ENCODE measurements around the gene PODXL. TPM values are rescaled to one million over a fixed set of nuclear protein-coding genes. Genes with fewer than 3 reads are reported as not detected.
A peak's percentile ranks its signal among the peaks of the same experiment; 100 is the strongest.

Gene PODXL
- total RNA-seq, 1 experiment from 2014 or later: 44.2 TPM

- H3K4me1 ChIP-seq (ENCODE audit: insufficient read depth, low read length): peaks cover 40% of the 10 kb centered on the region
- peaks cover 76% of the 10 kb centered on the region for H3K79me2 ChIP-seq (ENCODE audit: low read length)
- ChIA-PET CTCF (no interaction called here), POLR2A (ENCODE audit: unreplicated experiment) (no interaction called here)
- no peaks in the 10 kb centered on the region for H3K36me3 ChIP-seq (ENCODE audit: low read depth, low read length)
- H3F3A ChIP-seq (ENCODE audit: low read length, unreplicated experiment): no peaks in the 10 kb centered on the region
- no peaks in the 10 kb centered on the region for H3K9me2 ChIP-seq (replicated peaks; ENCODE audit: low read length)
- BruUV-seq (replicated peaks): no TSS peak
- no peak overlapping the region for H3K4me2 ChIP-seq (ENCODE audit: low read length)
- ATAC-seq: no peak
- H3K9ac ChIP-seq (ENCODE audit: low read length): no peak overlapping the region
- TF ChIP-seq CTCF (conservative IDR thresholded peaks at IDR 0.05; ENCODE audit: low read depth, low read length) (no peak), EZH2phosphoT487 (IDR thresholded peaks at IDR 0.05; ENCODE audit: borderline replicate concordance, low read length) (no peak)
- H3K27me3 ChIP-seq (ENCODE audit: low read length): no peaks in the 10 kb centered on the region
- no peaks in the 10 kb centered on the region for H4K20me1 ChIP-seq (ENCODE audit: low read length)
- intact Hi-C loops (cut with micrococcal nuclease): loop anchor here (2.0 kb wide), 1 partner anchor 15 kb away; no protein-coding TSS in a partner anchor
- H3K9me3 ChIP-seq (ENCODE audit: low read length): no peaks in the 10 kb centered on the region
- no peak overlapping the region for H2AFZ ChIP-seq (ENCODE audit: low read length)
- no peak for DNase-seq
- H3K4me3 ChIP-seq (ENCODE audit: low read length): no peak overlapping the region
- no peak overlapping the region for H3K27ac ChIP-seq (ENCODE audit: low read length)
These were observed 32.3 kb downstream of the PODXL start for GRCh38 chr7:131524115-131524514.

DNA sequence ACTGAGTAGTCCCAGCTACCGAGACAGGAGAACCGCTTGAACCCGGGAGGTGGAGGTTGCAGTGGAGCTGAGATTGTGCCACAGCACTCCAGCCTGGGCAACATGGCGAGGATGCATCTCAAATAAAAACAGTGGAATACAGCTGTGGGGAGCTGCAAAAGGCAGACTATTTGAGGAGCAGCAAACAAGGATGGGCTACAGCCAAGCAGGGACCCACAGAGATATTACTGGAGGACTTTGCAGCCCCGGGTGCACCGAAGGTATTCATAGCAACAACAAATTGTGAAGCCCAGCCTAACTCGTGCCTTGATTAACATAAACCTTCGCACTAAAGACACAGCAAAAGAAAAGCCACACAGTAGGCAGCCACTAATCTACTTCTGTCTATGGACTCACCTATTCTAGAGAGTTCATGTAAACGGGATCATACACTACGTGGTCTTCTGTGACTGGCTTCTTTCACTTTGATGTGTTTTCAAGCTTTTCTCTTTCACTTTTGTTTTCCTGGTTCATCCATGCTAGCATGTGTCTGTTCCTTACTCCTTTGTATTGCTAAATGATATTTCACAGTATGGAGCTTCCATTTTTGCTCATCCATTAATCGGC is 34.0 kb downstream of the PODXL start:
- no peak for DNase-seq
- Histone ChIP-seq H3K4me3 (ENCODE audit: low read length) (no peak overlapping the region), H3K79me2 (ENCODE audit: low read length) (peaks cover 80% of the 10 kb centered on the region), H4K20me1 (ENCODE audit: low read length) (no peaks in the 10 kb centered on the region), H2AFZ (ENCODE audit: low read length) (no peak overlapping the region), H3K4me1 (ENCODE audit: insufficient read depth, low read length) (peaks cover 40% of the 10 kb centered on the region), H3K27me3 (ENCODE audit: low read length) (no peaks in the 10 kb centered on the region), H3K27ac (ENCODE audit: low read length) (peak overlapping the region; percentile 73), H3F3A (ENCODE audit: low read length, unreplicated experiment) (no peaks in the 10 kb centered on the region), H3K9me2 (replicated peaks; ENCODE audit: low read length) (no peaks in the 10 kb centered on the region), H3K9me3 (ENCODE audit: low read length) (no peaks in the 10 kb centered on the region), H3K9ac (ENCODE audit: low read length) (0 out of 2 replicates have a peak overlapping the region, but pooled peaks have one; percentile 17), H3K36me3 (ENCODE audit: low read depth, low read length) (no peaks in the 10 kb centered on the region), H3K4me2 (ENCODE audit: low read length) (peak overlapping the region; percentile 68)
- ATAC-seq: no peak
- BruUV-seq (replicated peaks): no TSS peak
- intact Hi-C loops (cut with micrococcal nuclease): no loop called here
- TF ChIP-seq EZH2 (IDR thresholded peaks at IDR 0.05; ENCODE audit: low read length, unreplicated experiment): no peak
- no peak for TF ChIP-seq CTCF (conservative IDR thresholded peaks at IDR 0.05; ENCODE audit: low read depth, low read length)
- TF ChIP-seq EZH2phosphoT487 (IDR thresholded peaks at IDR 0.05; ENCODE audit: borderline replicate concordance, low read length): no peak
- POLR2A ChIA-PET (ENCODE audit: unreplicated experiment): interaction anchor here (0.6 kb wide), 1 partner anchor 15 kb away, joined by 5 read pairs; no protein-coding TSS in a partner anchor
- CTCF ChIA-PET: no interaction called here

DNA sequence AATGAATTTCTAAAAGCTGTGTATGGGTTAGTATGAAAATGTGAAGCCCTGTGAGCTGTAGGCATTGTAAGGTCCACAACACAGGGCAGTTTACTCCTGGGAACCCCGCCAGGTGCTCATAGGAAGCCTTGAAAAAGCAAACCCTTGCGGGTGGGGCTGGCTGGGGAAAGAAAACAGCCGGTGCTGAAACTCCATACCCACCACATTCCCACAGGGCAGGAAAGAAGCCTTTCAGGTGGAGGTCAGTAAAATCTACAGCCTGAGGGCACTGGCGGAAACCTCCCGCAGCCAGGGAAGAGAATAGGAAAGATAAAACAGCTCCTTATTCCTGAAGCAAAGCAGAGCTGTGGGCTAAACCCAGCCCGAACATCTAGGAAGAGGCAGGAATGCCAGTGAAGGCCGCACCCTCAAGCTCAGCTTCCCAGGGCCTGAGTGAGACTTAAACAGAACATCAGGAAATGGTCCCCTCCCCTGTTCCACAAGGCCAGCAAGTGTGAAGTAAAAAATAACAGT is 34.7 kb downstream of the PODXL start:
- no peak for TF ChIP-seq CTCF (conservative IDR thresholded peaks at IDR 0.05; ENCODE audit: low read depth, low read length)
- no peaks in the 10 kb centered on the region for H3K9me2 ChIP-seq (replicated peaks; ENCODE audit: low read length)
- peak overlapping the region; percentile 68 for H3K4me2 ChIP-seq (ENCODE audit: low read length)
- ChIA-PET CTCF (interaction anchor here (0.7 kb wide), 1 partner anchor 36 kb away, joined by 3 read pairs; no protein-coding TSS in a partner anchor), POLR2A (ENCODE audit: unreplicated experiment) (interaction anchor here (0.6 kb wide), 2 partner anchors 13 to 16 kb away, joined by 5 to 6 read pairs; no protein-coding TSS in a partner anchor)
- DNase-seq: peak; percentile 73
- peak overlapping the region; percentile 67 for H2AFZ ChIP-seq (ENCODE audit: low read length)
- H3K9ac ChIP-seq (ENCODE audit: low read length): peak overlapping the region; percentile 17; the same call in 1 of the 2 replicates
- peak overlapping the region; percentile 73 for H3K27ac ChIP-seq (ENCODE audit: low read length)
- peak overlapping the region; percentile 28; the same call in 1 of the 2 replicates for H3K4me3 ChIP-seq (ENCODE audit: low read length)
- peaks cover 40% of the 10 kb centered on the region for H3K4me1 ChIP-seq (ENCODE audit: insufficient read depth, low read length)
- intact Hi-C loops (cut with micrococcal nuclease): no loop called here
- no peaks in the 10 kb centered on the region for H3F3A ChIP-seq (ENCODE audit: low read length, unreplicated experiment)
- no peaks in the 10 kb centered on the region for H3K27me3 ChIP-seq (ENCODE audit: low read length)
- BruUV-seq (replicated peaks): no TSS peak
- peak; percentile 82 for ATAC-seq
- peaks cover 80% of the 10 kb centered on the region for H3K79me2 ChIP-seq (ENCODE audit: low read length)
- no peaks in the 10 kb centered on the region for H4K20me1 ChIP-seq (ENCODE audit: low read length)
- H3K36me3 ChIP-seq (ENCODE audit: low read depth, low read length): no peaks in the 10 kb centered on the region
- H3K9me3 ChIP-seq (ENCODE audit: low read length): no peaks in the 10 kb centered on the region
